Measurements from ENCODE around the gene ADAMTS15. TPM values are rescaled to one million over a fixed set of nuclear protein-coding genes. Genes with fewer than 3 reads are reported as not detected.

Gene ADAMTS15
- total and polyA plus RNA-seq, 2 donors (not counting 3 experiments of a cell fraction or from before 2014, with no cell fraction given): 0.08 TPM; not detected in 1

GRCh38 chr11:130452940-130453339 lies 4.5 kb downstream of the ADAMTS15 start:
- ChIA-PET CTCF (interaction anchor here (0.7 to 3.7 kb wide), 4 partner anchors 10 to 410 kb away, joined by 3 to 14 read pairs (median 5); no protein-coding TSS in a partner anchor), POLR2A (no interaction called here)
- Histone ChIP-seq H3K9me1 (replicated peaks; ENCODE audit: control insufficient read depth, extremely low read depth, insufficient read depth, low read length) (no peaks in the 10 kb centered on the region), H3K27me3 (ENCODE audit: control insufficient read depth in 2 of 2, insufficient read depth in 2 of 2, low read length in 2 of 2) (peaks cover 27 to 34% of the 10 kb centered on the region in 2 experiments), H3K9me3 (replicated peaks; ENCODE audit: control insufficient read depth, insufficient read depth, low read length) (no peaks in the 10 kb centered on the region), H3K9ac (replicated peaks; ENCODE audit: extremely low read depth, insufficient read depth, low read length) (no peak overlapping the region), H3K4me1 (ENCODE audit: control insufficient read depth, extremely low read depth, insufficient read depth, low read length) (no peaks in the 10 kb centered on the region), H3K36me3 (ENCODE audit: control insufficient read depth in 2 of 2, extremely low read depth in 1 of 2, insufficient read depth in 2 of 2, low read length in 2 of 2) (no peaks in the 10 kb centered on the region), H3K4me2 (ENCODE audit: insufficient read depth, low read length) (no peak overlapping the region), H3K27ac (ENCODE audit: insufficient read depth, low read depth, low read length) (no peak overlapping the region), H3K79me2 (ENCODE audit: control insufficient read depth, insufficient read depth, low read length) (no peaks in the 10 kb centered on the region), H3K4me3 (replicated peaks in 1 of 3; ENCODE audit: insufficient read depth in 1 of 3, low read depth in 1 of 3, low read length in 3 of 3) (no peak overlapping the region), H2AFZ (ENCODE audit: low read depth, low read length) (no peak overlapping the region), H4K20me1 (replicated peaks; ENCODE audit: control insufficient read depth, extremely low read depth, insufficient read depth, low read length) (no peaks in the 10 kb centered on the region)
- FAIRE-seq: no peak
- TF ChIP-seq POLR2A (IDR thresholded peaks at IDR 0.05; ENCODE audit: low read depth, low read length) (no peak), POLR2AphosphoS5 (IDR thresholded peaks at IDR 0.05; ENCODE audit: insufficient read depth, low read depth, low read length) (no peak), EZH2 (IDR thresholded peaks at IDR 0.05; ENCODE audit: borderline replicate concordance, low read depth, low read length, severe bottlenecking) (no peak), GATA2 (IDR thresholded peaks at IDR 0.05; ENCODE audit: insufficient read depth, insufficient read length, low read depth, low read length) (no peak), MYC (IDR thresholded peaks at IDR 0.05; ENCODE audit: low read depth, low read length) (no peak), FOS (IDR thresholded peaks at IDR 0.05; ENCODE audit: borderline replicate concordance, insufficient read depth, low read length) (no peak), JUN (IDR thresholded peaks at IDR 0.05; ENCODE audit: borderline replicate concordance, insufficient read depth, insufficient read length, low read depth) (no peak), CTCF (IDR thresholded peaks at IDR 0.05; ENCODE audit: extremely low read depth in 1 of 2, insufficient read depth in 1 of 2, low read depth in 1 of 2, low read length in 2 of 2) (no peak)
- TF ChIP-seq, protein P1, sequence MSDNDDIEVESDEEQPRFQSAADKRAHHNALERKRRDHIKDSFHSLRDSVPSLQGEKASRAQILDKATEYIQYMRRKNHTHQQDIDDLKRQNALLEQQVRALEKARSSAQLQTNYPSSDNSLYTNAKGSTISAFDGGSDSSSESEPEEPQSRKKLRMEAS (IDR thresholded peaks at IDR 0.05; ENCODE audit: insufficient read depth, insufficient read length): no peak
- intact Hi-C loops (cut with micrococcal nuclease) (loop anchor here (5.0 kb wide), 1 partner anchor 179 kb away; no protein-coding TSS in a partner anchor), dilution Hi-C loops (cut with MboI; ENCODE audit: extremely low pct_ligation_motif_present, low sequenced_read_pairs) (no loop called here)
- no peak for DNase-seq (ENCODE audit: low read depth, low spot score)
- no TSS peak for BruUV-seq (replicated peaks)

Measured in endothelial cell of umbilical vein (primary cell).